Measurements from ENCODE around the gene GRIN2C.

GRIN2C gene

GRCh38 chr17:74840989-74841666 is 18.6 kb downstream of the GRIN2C start:
- H4K91ac ChIP-seq (ENCODE audit: low read depth, low read length, poor library complexity) = no peak overlapping the region
- H3K4me1 ChIP-seq (ENCODE audit: control insufficient read depth in 2 of 2, insufficient read depth in 1 of 2, low read depth in 1 of 2, low read length in 2 of 2) = peaks cover 10 to 14% of the 10 kb centered on the region in 2 donors
- H3K27me3 ChIP-seq (ENCODE audit: control insufficient read depth in 3 of 3, insufficient read depth in 3 of 3, low read depth in 1 of 3, low read length in 3 of 3) = peaks cover 4 to 32% (median 18%) of the 10 kb centered on the region in 3 experiments
- H3K9me3 ChIP-seq (replicated peaks in 1 of 2; ENCODE audit: control insufficient read depth in 2 of 2, insufficient read depth in 1 of 2, low read depth in 1 of 2, low read length in 2 of 2) = peaks cover 0 to 2% of the 10 kb centered on the region in 2 donors
- H3K18ac ChIP-seq (ENCODE audit: low read length) = peak overlapping the region; percentile 1
- H3K27ac ChIP-seq (replicated peaks; ENCODE audit: low read length) = no peak overlapping the region
- no CpG with 5 or more reads among the region's 13 CpGs for WGBS, 2 donors (ENCODE audit: extremely low coverage in 2 of 2, insufficient read length in 2 of 2, insufficient replicate concordance in 1 of 2)
- peak overlapping the region; percentile 2 for H3K9ac ChIP-seq (ENCODE audit: low read depth, low read length, poor library complexity)
- H4K8ac ChIP-seq (ENCODE audit: low read depth, low read length) = no peak overlapping the region
- no peak overlapping the region for H2BK120ac ChIP-seq (ENCODE audit: low read depth, low read length)
- peak overlapping the region; percentile 67 for H3K23ac ChIP-seq (ENCODE audit: low read depth, low read length, poor library complexity)
- no peak overlapping the region for H3K4ac ChIP-seq (ENCODE audit: low read length)
- H2AFZ ChIP-seq (ENCODE audit: low read length) = peak overlapping the region; percentile 27
- no peak overlapping the region for H2BK12ac ChIP-seq (ENCODE audit: low read length)
- peaks cover 4% of the 10 kb centered on the region for H3K79me1 ChIP-seq (ENCODE audit: low read depth, low read length)
- H3K36me3 ChIP-seq (replicated peaks in 1 of 2; ENCODE audit: control insufficient read depth in 2 of 2, insufficient read depth in 2 of 2, low read length in 2 of 2) = peaks cover 4 to 6% of the 10 kb centered on the region in 2 donors
- H2BK15ac ChIP-seq (ENCODE audit: low read length) = no peak overlapping the region
- no peak overlapping the region for H3K14ac ChIP-seq (ENCODE audit: low read length)
- no peak overlapping the region for H3K4me2 ChIP-seq (ENCODE audit: insufficient read depth, low read length, poor library complexity, severe bottlenecking)
- no peak for DNase-seq (ENCODE audit: low spot score)
- H2AK5ac ChIP-seq (ENCODE audit: low read depth, low read length) = peak overlapping the region; percentile 47
- no peak overlapping the region for H3K4me3 ChIP-seq (ENCODE audit: low read length in 2 of 2)
- H2BK5ac ChIP-seq (ENCODE audit: low read length) = no peak overlapping the region

- H3K4me3 ChIP-seq (ENCODE audit: low read length in 2 of 2) = no peak overlapping the region
- peaks cover 4% of the 10 kb centered on the region for H3K79me1 ChIP-seq (ENCODE audit: low read depth, low read length)
- H2AFZ ChIP-seq (ENCODE audit: low read length) = no peak overlapping the region
- no peak overlapping the region for H3K9ac ChIP-seq (ENCODE audit: low read depth, low read length, poor library complexity)
- no peak overlapping the region for H3K4me2 ChIP-seq (ENCODE audit: insufficient read depth, low read length, poor library complexity, severe bottlenecking)
- H3K14ac ChIP-seq (ENCODE audit: low read length) = peak overlapping the region; percentile 25
- peaks cover 7 to 8% of the 10 kb centered on the region in 2 donors for H3K36me3 ChIP-seq (replicated peaks in 1 of 2; ENCODE audit: control insufficient read depth in 2 of 2, insufficient read depth in 2 of 2, low read length in 2 of 2)
- H2AK5ac ChIP-seq (ENCODE audit: low read depth, low read length) = peak overlapping the region; percentile 19
- peaks cover 4 to 28% (median 18%) of the 10 kb centered on the region in 3 experiments for H3K27me3 ChIP-seq (ENCODE audit: control insufficient read depth in 3 of 3, insufficient read depth in 3 of 3, low read depth in 1 of 3, low read length in 3 of 3)
- no peak overlapping the region for H2BK5ac ChIP-seq (ENCODE audit: low read length)
- H3K4me1 ChIP-seq (ENCODE audit: control insufficient read depth in 2 of 2, insufficient read depth in 1 of 2, low read depth in 1 of 2, low read length in 2 of 2) = peaks cover 10 to 14% of the 10 kb centered on the region in 2 donors
- no peak overlapping the region for H3K23ac ChIP-seq (ENCODE audit: low read depth, low read length, poor library complexity)
- no peak overlapping the region for H2BK12ac ChIP-seq (ENCODE audit: low read length)
- no peak overlapping the region for H2BK120ac ChIP-seq (ENCODE audit: low read depth, low read length)
- peaks cover 0 to 2% of the 10 kb centered on the region in 2 donors for H3K9me3 ChIP-seq (replicated peaks in 1 of 2; ENCODE audit: control insufficient read depth in 2 of 2, insufficient read depth in 1 of 2, low read depth in 1 of 2, low read length in 2 of 2)
- H3K4ac ChIP-seq (ENCODE audit: low read length) = no peak overlapping the region
- no peak overlapping the region for H2BK15ac ChIP-seq (ENCODE audit: low read length)
- WGBS, 2 donors (ENCODE audit: extremely low coverage in 2 of 2, insufficient read length in 2 of 2, insufficient replicate concordance in 1 of 2) = no CpG with 5 or more reads among the region's 7 CpGs
- H3K18ac ChIP-seq (ENCODE audit: low read length) = no peak overlapping the region
- no peak overlapping the region for H4K8ac ChIP-seq (ENCODE audit: low read depth, low read length)
- H4K91ac ChIP-seq (ENCODE audit: low read depth, low read length, poor library complexity) = no peak overlapping the region
- DNase-seq (ENCODE audit: low spot score) = no peak
- H3K27ac ChIP-seq (replicated peaks; ENCODE audit: low read length) = no peak overlapping the region
Measured at GRCh38 chr17:74839990-74840852, 19.5 kb downstream of the GRIN2C start.

GRCh38 chr17:74838274-74838673 is 21.4 kb downstream of the GRIN2C start:
- H3K36me3 ChIP-seq (replicated peaks in 1 of 2; ENCODE audit: control insufficient read depth in 2 of 2, insufficient read depth in 2 of 2, low read length in 2 of 2) = peaks cover 7 to 8% of the 10 kb centered on the region in 2 donors
- H4K8ac ChIP-seq (ENCODE audit: low read depth, low read length) = no peak overlapping the region
- peak overlapping the region; percentile 91 for H3K23ac ChIP-seq (ENCODE audit: low read depth, low read length, poor library complexity)
- no CpG with 5 or more reads among the region's 9 CpGs for WGBS, 2 donors (ENCODE audit: extremely low coverage in 2 of 2, insufficient read length in 2 of 2, insufficient replicate concordance in 1 of 2)
- H3K4me2 ChIP-seq (ENCODE audit: insufficient read depth, low read length, poor library complexity, severe bottlenecking) = no peak overlapping the region
- H2AK5ac ChIP-seq (ENCODE audit: low read depth, low read length) = no peak overlapping the region
- DNase-seq (ENCODE audit: low spot score) = no peak
- no peak overlapping the region for H3K4me3 ChIP-seq (ENCODE audit: low read length in 2 of 2)
- no peak overlapping the region for H3K14ac ChIP-seq (ENCODE audit: low read length)
- no peak overlapping the region for H3K27ac ChIP-seq (replicated peaks; ENCODE audit: low read length)
- H2BK12ac ChIP-seq (ENCODE audit: low read length) = no peak overlapping the region
- H3K4ac ChIP-seq (ENCODE audit: low read length) = no peak overlapping the region
- H3K79me1 ChIP-seq (ENCODE audit: low read depth, low read length) = peaks cover 2% of the 10 kb centered on the region
- peaks cover 1 to 15% (median 11%) of the 10 kb centered on the region in 3 experiments for H3K27me3 ChIP-seq (ENCODE audit: control insufficient read depth in 3 of 3, insufficient read depth in 3 of 3, low read depth in 1 of 3, low read length in 3 of 3)
- H4K91ac ChIP-seq (ENCODE audit: low read depth, low read length, poor library complexity) = no peak overlapping the region
- H2BK120ac ChIP-seq (ENCODE audit: low read depth, low read length) = no peak overlapping the region
- H3K9me3 ChIP-seq (replicated peaks in 1 of 2; ENCODE audit: control insufficient read depth in 2 of 2, insufficient read depth in 1 of 2, low read depth in 1 of 2, low read length in 2 of 2) = peaks cover 0 to under 1% of the 10 kb centered on the region in 2 donors
- no peak overlapping the region for H3K18ac ChIP-seq (ENCODE audit: low read length)
- no peak overlapping the region for H3K9ac ChIP-seq (ENCODE audit: low read depth, low read length, poor library complexity)
- peaks cover 16 to 26% of the 10 kb centered on the region in 2 donors for H3K4me1 ChIP-seq (ENCODE audit: control insufficient read depth in 2 of 2, insufficient read depth in 1 of 2, low read depth in 1 of 2, low read length in 2 of 2)
- H2AFZ ChIP-seq (ENCODE audit: low read length) = no peak overlapping the region
- no peak overlapping the region for H2BK15ac ChIP-seq (ENCODE audit: low read length)
- H2BK5ac ChIP-seq (ENCODE audit: low read length) = no peak overlapping the region

Measured in neuronal stem cell (in vitro differentiated cells).